A549 treated with Mapracorat at 1 μM for 4 hours (cell line): ENCODE results near the gene EIF2B5. TPM values are rescaled to one million over a fixed set of nuclear protein-coding genes. Genes with fewer than 3 reads are reported as not detected.

Experiments
- total RNA-seq: library from RNA; stranded (reverse); fragments of 200-300 nt; extraction: Qiagen RNA extraction; gene quantifications from 5 replicates; pipeline ENCODE4 v1.2.3, GENCODE V29; 2022

Gene EIF2B5
- 25.3 to 30.3 TPM (median 28.3 TPM) in 5 replicates for total RNA-seq

GRCh38 chr3:184135149-184135910 lies at the start of gene EIF2B5:
Gene EIF2B5, plus strand, starts transcription at chr3:184135358. Its CDS starts 28 bp downstream, at chr3:184135386.

GRCh38 chr3:184096811-184097383 lies 38.3 kb upstream of the EIF2B5 start, which contains the start of gene HTR3E:
Gene HTR3E, plus strand, starts transcription at chr3:184097064. Its CDS starts 466 bp downstream, at chr3:184097530.

DNA sequence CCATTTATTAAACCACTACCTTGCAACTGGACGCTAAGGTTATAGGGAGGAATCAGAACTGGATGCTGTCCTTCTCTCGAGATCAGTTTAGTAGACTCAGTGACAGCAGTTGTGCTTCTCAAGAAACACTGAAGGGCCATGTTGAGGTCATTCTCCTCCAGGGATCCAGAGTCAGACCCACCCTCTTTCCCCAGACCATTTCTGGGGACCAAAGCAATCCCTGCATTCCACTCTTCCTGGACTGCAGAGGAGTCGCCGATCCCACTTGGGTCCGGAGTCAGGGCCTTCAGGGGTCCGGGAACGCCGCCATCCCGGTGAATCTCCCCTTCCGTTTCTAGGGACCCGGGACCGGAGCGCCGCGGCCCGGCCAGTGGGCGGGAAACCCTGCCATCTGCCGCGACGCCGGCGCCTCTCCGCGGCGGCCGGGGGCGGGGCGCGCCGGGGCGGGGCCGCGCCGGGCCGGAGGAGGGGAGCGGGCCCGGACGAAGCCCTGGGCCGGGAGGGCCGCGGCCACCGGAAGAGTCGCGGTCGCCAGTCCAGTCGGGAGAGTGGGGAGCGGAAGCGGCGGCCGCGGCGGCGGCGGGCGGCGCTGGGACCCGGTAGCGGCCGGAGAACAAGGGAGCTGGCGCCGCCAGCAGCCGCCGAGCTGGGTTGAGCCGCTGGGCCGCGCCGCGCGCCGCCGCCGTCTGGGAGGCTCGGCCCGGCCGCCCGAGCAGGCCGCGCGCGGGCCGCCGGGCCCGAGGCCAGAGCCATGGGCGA lies 19.9 kb downstream of the EIF2B5 start, which contains the start of gene DVL3:
TSS of gene DVL3 (plus strand) at position 493 of the 759 bp plus-strand sequence. CDS start at position 752, 259 bp downstream.

GRCh38 chr3:184174646-184175492 lies 39.7 kb downstream of the EIF2B5 start, which contains the start of gene AP2M1:
Gene AP2M1, plus strand, starts transcription at chr3:184174855. Its CDS starts 2,139 bp downstream, at chr3:184176994.

GRCh38 chr3:184186184-184186901 lies 51.2 kb downstream of the EIF2B5 start, which contains the start of gene ABCF3:
Gene ABCF3, plus strand, starts transcription at chr3:184186199. Its CDS starts 9 bp downstream, at chr3:184186208.

Other genes with a start within 250 kb of the EIF2B5 start
- 12.4 to 17.3 TPM (median 15.4 TPM) in 5 replicates for gene ABCC5, start 117.5 kb upstream of the EIF2B5 start, total RNA-seq
- gene HTR3D, start 103.6 kb upstream of the EIF2B5 start, total RNA-seq = not detected in 5 replicates
- not detected in 5 replicates for gene HTR3C, start 82.3 kb upstream of the EIF2B5 start, total RNA-seq
- gene HTR3E, start 38.3 kb upstream of the EIF2B5 start, total RNA-seq = not detected in 5 replicates
- gene DVL3, start 20.0 kb downstream of the EIF2B5 start, total RNA-seq = 17.9 to 27.2 TPM (median 23.7 TPM) in 5 replicates
- 296 to 311 TPM (median 303 TPM) in 5 replicates for gene AP2M1, start 39.5 kb downstream of the EIF2B5 start, total RNA-seq
- gene ABCF3, start 50.8 kb downstream of the EIF2B5 start, total RNA-seq = 28.9 to 38.9 TPM (median 34.0 TPM) in 5 replicates
- gene VWA5B2, start 94.2 kb downstream of the EIF2B5 start, total RNA-seq = 0.21 to 0.60 TPM (median 0.34 TPM) in 5 replicates
- 62.0 to 84.4 TPM (median 69.1 TPM) in 5 replicates for gene ALG3, start 113.6 kb downstream of the EIF2B5 start, total RNA-seq
- gene EEF1AKMT4, start 114.3 kb downstream of the EIF2B5 start, total RNA-seq = 9.6 to 13.2 TPM (median 11.4 TPM) in 5 replicates
- 0.86 to 1.9 TPM (median 1.6 TPM) in 5 replicates for gene CAMK2N2, start 126.2 kb downstream of the EIF2B5 start, total RNA-seq
- not detected in 5 replicates for gene ECE2, start 140.7 kb downstream of the EIF2B5 start, total RNA-seq
- 298 to 372 TPM (median 303 TPM) in 5 replicates for gene PSMD2, start 163.9 kb downstream of the EIF2B5 start, total RNA-seq
- 249 to 270 TPM (median 261 TPM) in 5 replicates for gene EIF4G1, start 179.2 kb downstream of the EIF2B5 start, total RNA-seq
- 8.8 to 13.9 TPM (median 12.4 TPM) in 5 replicates for gene FAM131A, start 202.2 kb downstream of the EIF2B5 start, total RNA-seq
- 4.9 to 6.9 TPM (median 6.5 TPM) in 5 replicates for gene CLCN2, start 226.2 kb downstream of the EIF2B5 start, total RNA-seq
- gene POLR2H, start 226.4 kb downstream of the EIF2B5 start, total RNA-seq = 69.4 to 81.7 TPM (median 74.8 TPM) in 5 replicates
- 0.08 to 0.16 TPM (median 0.15 TPM) in 3 of 5 replicates, not detected in the others for gene THPO, start 242.8 kb downstream of the EIF2B5 start, total RNA-seq
- gene CHRD, start 244.7 kb downstream of the EIF2B5 start, total RNA-seq = 0.13 to 0.46 TPM (median 0.15 TPM) in 4 of 5 replicates, not detected in the other